HepG2 (cell line): Measurements from ENCODE around the gene TBC1D24. TPM values are rescaled to one million over a fixed set of nuclear protein-coding genes. Genes with fewer than 3 reads are reported as not detected.

Experiments
- ATAC-seq: fragments of 200-7000 bp; cut with Tn5 transposase; 3 replicates; pipeline ENCODE4 v1.9.1; 2020; ENCODE audit warnings: mild to moderate bottlenecking, moderate library complexity
- BruUV-seq: library from RNA; stranded (reverse); fragments of 400-500 nt; replicated peaks from 2 replicates; lab custom pipeline; 2021; lab: Mats Ljungman, UMichigan
- CTCF ChIA-PET: fragments of 300-600 bp; formaldehyde crosslinking; extraction: SDS; loops from one replicate; lab custom pipeline; 2021; ENCODE audit warnings: low total read pairs, inconsistent platforms, low intra/inter-chr PET ratio; lab: Yijun Ruan, JAX
- POLR2A ChIA-PET: fragments of 350-600 bp; sonication (Branson Sonifier 250); formaldehyde crosslinking; loops from one replicate; lab custom pipeline; 2020; ENCODE audit warnings: antibody characterized with exemption, inconsistent platforms; lab: Yijun Ruan, JAX
- DNase-seq: peaks from one replicate; pipeline ENCODE4 v3.0.0-alpha.2; 2015; ENCODE audit warnings: low spot score
- FAIRE-seq: peaks from 3 replicates; lab custom pipeline; 2011; peaks lifted over from hg19 to GRCh38; lab: Jason Lieb, UNC
- H2AFZ ChIP-seq: one replicate; pipeline ENCODE4 v1.6.1; 2011; ENCODE audit warnings: low read length, inconsistent platforms
- H3K27ac ChIP-seq: fragments of 300-600 bp; 3 replicates; pipeline ENCODE4 v1.8.0; 2011; ENCODE audit warnings: mixed run types, mild to moderate bottlenecking, mixed read lengths, low read length, inconsistent platforms; ENCODE audit not compliant: insufficient read depth; ENCODE audit errors: extremely low read length
- H3K27me3 ChIP-seq, 2 experiments: fragments of 200-600 bp in 1 of 2; 2 replicates in 1 of 2; 3 replicates in 1 of 2; pipeline versions ENCODE4 v1.6.0 to v1.8.0; 2011; ENCODE audit warnings: low read length in 2 of 2, mild to moderate bottlenecking in 2 of 2, moderate library complexity in 2 of 2, inconsistent platforms in 1 of 2; ENCODE audit not compliant: insufficient read depth in 2 of 2, control insufficient read depth in 1 of 2
- H3K36me3 ChIP-seq, 2 experiments: fragments of 200-600 bp in 1 of 2; replicated peaks in 1 of 2; 2 replicates in 1 of 2; 3 replicates in 1 of 2; pipeline versions ENCODE4 v1.5.1 to v1.8.0; 2011; ENCODE audit warnings: low read length in 2 of 2, inconsistent platforms in 1 of 2; ENCODE audit not compliant: insufficient read depth in 2 of 2, control insufficient read depth in 1 of 2
- H3K4me1 ChIP-seq: 2 replicates; pipeline ENCODE4 v1.5.1; 2012; ENCODE audit warnings: low read length, inconsistent platforms; ENCODE audit not compliant: insufficient read depth
- H3K4me2 ChIP-seq: 2 replicates; pipeline ENCODE4 v1.6.0; 2011; ENCODE audit warnings: low read depth, low read length, inconsistent platforms
- H3K4me3 ChIP-seq, 3 experiments: fragments of 200-600 bp in 1 of 3; sonication (generic), shearing (Covaris generic) in 1 of 3; replicated peaks in 1 of 3; 2 replicates each; pipeline ENCODE4 v1.5.1; 2011 to 2016; ENCODE audit warnings: low read length in 3 of 3, inconsistent platforms in 2 of 3, low read depth in 2 of 3, mild to moderate bottlenecking in 2 of 3, control low read depth in 1 of 3, mixed read lengths in 1 of 3; ENCODE audit not compliant: insufficient read depth in 1 of 3
- H3K79me2 ChIP-seq: one replicate; pipeline ENCODE4 v1.6.1; 2011; ENCODE audit warnings: low read length, inconsistent platforms; ENCODE audit not compliant: insufficient read depth
- H3K9ac ChIP-seq: 2 replicates; pipeline ENCODE4 v1.6.0; 2011; ENCODE audit warnings: mild to moderate bottlenecking, low read depth, low read length, inconsistent platforms; ENCODE audit not compliant: insufficient read depth
- H3K9me3 ChIP-seq: 2 replicates; pipeline ENCODE4 v1.5.1; 2012; ENCODE audit warnings: mild to moderate bottlenecking, low read length
- H4K20me1 ChIP-seq: 2 replicates; pipeline ENCODE4 v1.6.0; 2011; ENCODE audit warnings: inconsistent platforms, mild to moderate bottlenecking, low read length, moderate library complexity; ENCODE audit not compliant: insufficient read depth
- CSRNP2 ChIP-seq: sonication (generic); formaldehyde crosslinking; conservative IDR thresholded peaks from 2 replicates; pipeline ENCODE4 v1.8.0; 2022; ENCODE audit warnings: low read depth, missing genetic modification reagents
- ELK4 ChIP-seq: sonication (generic); formaldehyde crosslinking; IDR thresholded peaks from 2 replicates; pipeline ENCODE4 v1.9.0; 2021; ENCODE audit warnings: missing genetic modification reagents, borderline replicate concordance
- GRHL1 ChIP-seq: sonication (generic); formaldehyde crosslinking; conservative IDR thresholded peaks from 2 replicates; pipeline ENCODE4 v1.8.0; 2022; ENCODE audit warnings: missing genetic modification reagents
- NFE2 ChIP-seq: sonication (generic); formaldehyde crosslinking; IDR thresholded peaks from 2 replicates; pipeline ENCODE4 v1.4.0; 2020; ENCODE audit warnings: missing genetic modification reagents
- NKX3-1 ChIP-seq: sonication (generic); formaldehyde crosslinking; IDR thresholded peaks from 2 replicates; pipeline ENCODE4 v1.5.0; 2020; ENCODE audit warnings: missing genetic modification reagents
- ZBTB25 ChIP-seq: IDR thresholded peaks from 2 replicates; pipeline ENCODE4 v1.6.1; 2018; ENCODE audit warnings: missing genetic modification reagents
- ZBTB38 ChIP-seq: sonication (generic); formaldehyde crosslinking; IDR thresholded peaks from 2 replicates; pipeline ENCODE4 v1.5.1; 2020; ENCODE audit warnings: mild to moderate bottlenecking, missing genetic modification reagents
- ZBTB4 ChIP-seq: sonication (generic); formaldehyde crosslinking; IDR thresholded peaks from 2 replicates; pipeline ENCODE4 v1.4.0; 2020; ENCODE audit warnings: missing genetic modification reagents, mild to moderate bottlenecking, borderline replicate concordance
- ZNF230 ChIP-seq: sonication (generic); formaldehyde crosslinking; IDR thresholded peaks from 2 replicates; pipeline ENCODE4 v1.4.0; 2020; ENCODE audit warnings: mild to moderate bottlenecking, missing genetic modification reagents
- WGBS: methylation state at CpG from one replicate; pipeline ENCODE4 v1.1.6; 2017; ENCODE audit warnings: low lambda C conversion rate; 5-methylcytosine and 5-hydroxymethylcytosine counted together
- in situ Hi-C: cut with HindIII; loops from 2 replicates; pipeline ENCODE4 v1.10.0; 2017; ENCODE audit warnings: low pct_unique_long_range_greater_than_20kb; ENCODE audit not compliant: extremely low pct_ligation_motif_present
- intact Hi-C: fragments of 100-400 bp; cut with micrococcal nuclease; formaldehyde crosslinking; loops from one replicate; pipeline ENCODE4 v1.10.0; 2022; ENCODE audit not compliant: unreplicated experiment
- polyA plus RNA-seq, 8 experiments: library from polyadenylated mRNA; depleted of rRNA in 3 of 8; stranded (reverse) in 7 of 8; unstranded in 1 of 8; fragments of >200 nt; fragmentation: Illumina TruSeq in 4 of 8; extraction: Trizol in 4 of 8; gene quantifications; 2 replicates each; pipeline versions ENCODE4 v1.2.1 to v1.2.3, GENCODE V29; 2011 to 2016; ENCODE audit warnings: low read depth in 4 of 8, missing spikeins in 1 of 8, mixed read lengths in 1 of 8; ENCODE audit not compliant: insufficient read depth in 1 of 8
- total RNA-seq, 5 experiments: library from RNA; depleted of rRNA; stranded (reverse); fragments of >200 nt; fragmentation: Illumina TruSeq; extraction: Trizol; gene quantifications; 2 replicates each; pipeline ENCODE4 v1.2.3, GENCODE V29; 2016; ENCODE audit warnings: low read depth in 1 of 5

The TBC1D24 gene
- total and polyA plus RNA-seq, 2 of the 13 experiments (the other 11 are each of a cell fraction or from before 2014, with no cell fraction given): 7.7 to 13.7 TPM

- no peak overlapping the region for H3K4me3 ChIP-seq
- H2AFZ ChIP-seq: no peak overlapping the region
- FAIRE-seq (no peak), ATAC-seq (0 out of 3 replicates have a peak, but pooled peaks have one; percentile 6), DNase-seq (no peak)
- H3K27me3 ChIP-seq: peaks cover 5 to 24% of the 10 kb centered on the region in 2 experiments
- intact Hi-C loops (no loop called here), in situ Hi-C loops (no loop called here)
- ChIA-PET POLR2A (no interaction called here), CTCF (no interaction called here)
- H3K9ac ChIP-seq: no peak overlapping the region
- BruUV-seq: no TSS peak
- no peaks in the 10 kb centered on the region for H4K20me1 ChIP-seq
- H3K27ac ChIP-seq: no peak overlapping the region
- 87% methylated on average over 8 of the region's 12 CpGs for WGBS
- no peaks in the 10 kb centered on the region for H3K9me3 ChIP-seq
- no peaks in the 10 kb centered on the region for H3K79me2 ChIP-seq
- no peaks in the 10 kb centered on the region; a peak in 1 of 5 replicates for H3K36me3 ChIP-seq
- H3K4me1 ChIP-seq: peaks cover 36% of the 10 kb centered on the region
- no peak overlapping the region for H3K4me2 ChIP-seq
- TF ChIP-seq ZBTB25 (no peak), CSRNP2 (CRISPR knock-in tag) (no peak), ZNF230 (CRISPR knock-in tag) (no peak), ZBTB4 (CRISPR knock-in tag) (no peak), NFE2 (CRISPR knock-in tag) (no peak), NKX3-1 (CRISPR knock-in tag) (no peak), GRHL1 (no peak), ELK4 (no peak), ZBTB38 (CRISPR knock-in tag) (0 out of 2 replicates have a peak, but pooled peaks have one; percentile 17)
These were observed 9.1 kb upstream of the TBC1D24 start for GRCh38 chr16:2465653-2466415.
